OCI-LY3 (cell line): Measurements from ENCODE around the gene TCIRG1.
"Not testable (repeated sequence)": the region's sequence is repeated elsewhere in the genome, so short reads cannot be mapped to it uniquely, and the experiment has no call there.

ENCODE experiments used
- H2AFZ ChIP-seq: fragments of 200-600, 300-600 bp; shearing (Covaris generic); 2 replicates; pipeline ENCODE4 v1.6.0; 2014; ENCODE audit warnings: antibody characterized with exemption, low read depth, low read length
- H3K27ac ChIP-seq: fragments of 200-600, 300-600 bp; sonication (generic); 2 replicates; pipeline ENCODE4 v1.5.1; 2014; ENCODE audit warnings: mild to moderate bottlenecking, low read length, moderate library complexity, mixed read lengths
- H3K27me3 ChIP-seq: fragments of 200-600, 300-600 bp; sonication (generic); 2 replicates; pipeline ENCODE4 v1.6.1; 2014; ENCODE audit warnings: low read depth, low read length, mixed read lengths
- H3K36me3 ChIP-seq: fragments of 200-600, 300-600 bp; sonication (generic); replicated peaks from 2 replicates; pipeline ENCODE3; 2014; ENCODE audit warnings: low read depth, low read length, mixed read lengths
- H3K4me1 ChIP-seq: fragments of 300-600, 200-600 bp; sonication (generic); 2 replicates; pipeline ENCODE4 v1.6.1; 2014; ENCODE audit warnings: low read length, mixed read lengths
- H3K4me2 ChIP-seq: fragments of 200-600, 300-600 bp; sonication (generic); 2 replicates; pipeline ENCODE4 v1.6.1; 2014; ENCODE audit warnings: low read length, mixed read lengths
- H3K4me3 ChIP-seq: fragments of 300-600, 200-600 bp; sonication (generic); 2 replicates; pipeline ENCODE4 v1.5.1; 2014; ENCODE audit warnings: antibody characterized with exemption, mild to moderate bottlenecking, low read length, moderate library complexity
- H3K79me2 ChIP-seq: fragments of 300-600, 200-600 bp; shearing (Covaris generic); 2 replicates; pipeline ENCODE4 v1.6.1; 2014; ENCODE audit warnings: mild to moderate bottlenecking, low read length, mixed read lengths
- H3K9ac ChIP-seq: fragments of 300-600, 200-600 bp; shearing (Covaris generic); 2 replicates; pipeline ENCODE4 v1.6.0; 2014; ENCODE audit warnings: mild to moderate bottlenecking, low read length, moderate library complexity
- H3K9me3 ChIP-seq: fragments of 200-600, 300-600 bp; shearing (Covaris generic); 2 replicates; pipeline ENCODE4 v1.6.1; 2014; ENCODE audit warnings: low read length, mixed read lengths; ENCODE audit not compliant: insufficient read depth
- H4K20me1 ChIP-seq: fragments of 200-600, 300-600 bp; sonication (generic); 2 replicates; pipeline ENCODE4 v1.6.1; 2016; ENCODE audit warnings: low read length, mixed read lengths; ENCODE audit not compliant: insufficient read depth
- EZH2phosphoT487 ChIP-seq: fragments of 200-600 bp; shearing (Covaris generic); IDR thresholded peaks from 2 replicates; pipeline ENCODE4 v1.6.1; 2018; ENCODE audit warnings: antibody characterized with exemption, mixed run types, low read depth
- TF ChIP-seq, protein P1 (sequence below): fragments of 200-600, 300-600 bp; sonication (generic); IDR thresholded peaks from 2 replicates; pipeline ENCODE4 v1.5.1; 2014; ENCODE audit warnings: antibody characterized with exemption, low read length, low read depth

TCIRG1 gene, protein sequence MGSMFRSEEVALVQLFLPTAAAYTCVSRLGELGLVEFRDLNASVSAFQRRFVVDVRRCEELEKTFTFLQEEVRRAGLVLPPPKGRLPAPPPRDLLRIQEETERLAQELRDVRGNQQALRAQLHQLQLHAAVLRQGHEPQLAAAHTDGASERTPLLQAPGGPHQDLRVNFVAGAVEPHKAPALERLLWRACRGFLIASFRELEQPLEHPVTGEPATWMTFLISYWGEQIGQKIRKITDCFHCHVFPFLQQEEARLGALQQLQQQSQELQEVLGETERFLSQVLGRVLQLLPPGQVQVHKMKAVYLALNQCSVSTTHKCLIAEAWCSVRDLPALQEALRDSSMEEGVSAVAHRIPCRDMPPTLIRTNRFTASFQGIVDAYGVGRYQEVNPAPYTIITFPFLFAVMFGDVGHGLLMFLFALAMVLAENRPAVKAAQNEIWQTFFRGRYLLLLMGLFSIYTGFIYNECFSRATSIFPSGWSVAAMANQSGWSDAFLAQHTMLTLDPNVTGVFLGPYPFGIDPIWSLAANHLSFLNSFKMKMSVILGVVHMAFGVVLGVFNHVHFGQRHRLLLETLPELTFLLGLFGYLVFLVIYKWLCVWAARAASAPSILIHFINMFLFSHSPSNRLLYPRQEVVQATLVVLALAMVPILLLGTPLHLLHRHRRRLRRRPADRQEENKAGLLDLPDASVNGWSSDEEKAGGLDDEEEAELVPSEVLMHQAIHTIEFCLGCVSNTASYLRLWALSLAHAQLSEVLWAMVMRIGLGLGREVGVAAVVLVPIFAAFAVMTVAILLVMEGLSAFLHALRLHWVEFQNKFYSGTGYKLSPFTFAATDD

DNA sequence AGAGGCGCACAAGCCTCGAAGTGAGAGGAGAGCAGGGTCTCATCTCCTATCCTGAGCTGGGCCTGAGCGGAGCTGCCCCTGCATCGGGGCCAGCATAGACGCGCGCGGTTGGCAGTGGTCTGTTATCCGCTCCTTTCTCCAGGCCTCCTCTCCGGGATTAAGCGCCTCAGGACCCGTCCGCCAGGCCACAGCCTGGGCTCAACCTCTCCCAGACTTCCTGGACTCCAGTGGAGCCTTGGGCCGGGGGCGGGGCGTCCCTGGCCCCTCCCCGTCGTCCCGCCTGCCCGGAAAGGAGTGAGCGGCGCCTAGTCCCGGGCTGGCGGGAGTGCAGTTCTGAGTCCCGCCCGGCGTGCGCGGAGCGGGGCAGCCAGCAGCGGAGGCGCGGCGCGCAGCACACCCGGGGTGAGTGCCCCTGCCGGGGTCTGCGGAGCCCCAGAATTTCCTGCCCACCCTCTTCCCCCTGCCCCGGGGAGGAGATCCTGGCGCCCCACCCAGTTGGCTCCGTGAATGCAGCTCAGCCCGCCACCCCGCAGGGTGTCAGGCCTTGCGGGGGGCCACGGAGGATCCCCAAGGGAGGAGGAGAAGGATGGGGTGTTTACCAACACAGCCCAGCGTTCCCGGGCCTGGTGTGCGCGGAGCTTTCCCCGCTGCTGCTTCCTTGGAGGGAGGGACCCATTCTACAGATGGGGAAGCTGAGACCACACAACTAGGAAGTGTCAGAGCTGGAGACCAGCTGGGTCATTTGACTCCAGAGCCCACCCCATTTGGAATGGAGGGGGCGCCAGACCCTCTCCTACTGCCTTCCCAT lies at the start of gene TCIRG1:
TCIRG1 (plus strand) TSS at position 308 of the 808 bp plus-strand sequence. CDS start 2,247 bp downstream, outside the sequence.
- TF ChIP-seq, protein P1, sequence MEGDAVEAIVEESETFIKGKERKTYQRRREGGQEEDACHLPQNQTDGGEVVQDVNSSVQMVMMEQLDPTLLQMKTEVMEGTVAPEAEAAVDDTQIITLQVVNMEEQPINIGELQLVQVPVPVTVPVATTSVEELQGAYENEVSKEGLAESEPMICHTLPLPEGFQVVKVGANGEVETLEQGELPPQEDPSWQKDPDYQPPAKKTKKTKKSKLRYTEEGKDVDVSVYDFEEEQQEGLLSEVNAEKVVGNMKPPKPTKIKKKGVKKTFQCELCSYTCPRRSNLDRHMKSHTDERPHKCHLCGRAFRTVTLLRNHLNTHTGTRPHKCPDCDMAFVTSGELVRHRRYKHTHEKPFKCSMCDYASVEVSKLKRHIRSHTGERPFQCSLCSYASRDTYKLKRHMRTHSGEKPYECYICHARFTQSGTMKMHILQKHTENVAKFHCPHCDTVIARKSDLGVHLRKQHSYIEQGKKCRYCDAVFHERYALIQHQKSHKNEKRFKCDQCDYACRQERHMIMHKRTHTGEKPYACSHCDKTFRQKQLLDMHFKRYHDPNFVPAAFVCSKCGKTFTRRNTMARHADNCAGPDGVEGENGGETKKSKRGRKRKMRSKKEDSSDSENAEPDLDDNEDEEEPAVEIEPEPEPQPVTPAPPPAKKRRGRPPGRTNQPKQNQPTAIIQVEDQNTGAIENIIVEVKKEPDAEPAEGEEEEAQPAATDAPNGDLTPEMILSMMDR: no peak
- no peak for TF ChIP-seq EZH2phosphoT487
- Histone ChIP-seq H3K4me2 (peak within 1 kb of the TSS; percentile 97), H3K79me2 (peaks cover 45% of the 10 kb centered on the region), H3K4me3 (peak within 1 kb of the TSS; percentile 81), H3K4me1 (peaks cover 20% of the 10 kb centered on the region), H2AFZ (no peak within 1 kb of the TSS), H3K9me3 (no peaks in the 10 kb centered on the region), H3K9ac (peak within 1 kb of the TSS; percentile 96), H3K27ac (peak within 1 kb of the TSS; percentile 90), H3K27me3 (no peaks in the 10 kb centered on the region), H3K36me3 (peaks cover 23% of the 10 kb centered on the region), H4K20me1 (no peaks in the 10 kb centered on the region; the same call in 1 of the 2 replicates)

DNA sequence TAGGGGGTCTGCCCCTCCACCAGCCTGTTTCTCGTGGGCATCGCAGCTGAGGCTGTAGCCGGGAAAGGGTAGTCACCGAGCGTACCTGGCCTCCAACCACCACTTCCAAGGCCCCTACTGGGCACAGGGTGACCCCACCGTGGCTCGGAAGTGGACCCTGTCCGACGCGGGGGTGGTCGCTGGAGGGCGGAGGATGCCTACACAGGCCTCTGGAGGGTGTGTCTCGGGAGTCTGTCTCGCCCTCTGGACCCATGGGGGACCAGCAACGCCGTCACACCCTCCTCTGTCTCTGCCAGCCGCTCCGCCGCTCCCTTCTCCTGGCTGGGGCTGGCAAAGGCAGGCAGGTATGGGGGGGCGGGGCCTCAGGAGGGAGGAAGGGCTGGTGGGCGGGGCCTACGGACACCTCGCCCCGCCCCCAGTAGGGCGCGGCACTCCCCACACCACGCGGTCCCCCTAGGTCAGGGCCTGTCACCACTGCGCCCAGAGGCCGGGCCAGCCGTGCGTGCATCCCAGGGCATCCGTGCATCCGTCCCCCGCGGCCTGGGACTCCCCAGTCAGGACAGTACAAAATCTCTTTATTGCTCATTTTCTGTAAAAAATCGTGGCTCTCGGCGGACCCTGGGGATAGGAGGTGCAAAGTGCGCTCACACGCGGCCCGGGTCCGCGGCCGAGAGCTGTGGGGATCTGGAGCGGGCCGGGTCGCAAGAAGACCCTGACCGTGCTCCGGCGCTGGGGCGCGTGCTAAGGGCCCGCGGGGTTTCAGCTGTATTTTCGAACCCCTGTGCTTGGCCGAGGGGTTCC lies 48.1 kb upstream of the TCIRG1 start:
- not testable (repeated sequence) for H3K27ac ChIP-seq, H3K4me2 ChIP-seq, H3K36me3 ChIP-seq, H3K9ac ChIP-seq, H2AFZ ChIP-seq, H3K79me2 ChIP-seq, H3K4me1 ChIP-seq, H3K27me3 ChIP-seq, H3K4me3 ChIP-seq, H3K9me3 ChIP-seq
- H4K20me1 ChIP-seq: peaks cover 11% of the 10 kb centered on the region

DNA sequence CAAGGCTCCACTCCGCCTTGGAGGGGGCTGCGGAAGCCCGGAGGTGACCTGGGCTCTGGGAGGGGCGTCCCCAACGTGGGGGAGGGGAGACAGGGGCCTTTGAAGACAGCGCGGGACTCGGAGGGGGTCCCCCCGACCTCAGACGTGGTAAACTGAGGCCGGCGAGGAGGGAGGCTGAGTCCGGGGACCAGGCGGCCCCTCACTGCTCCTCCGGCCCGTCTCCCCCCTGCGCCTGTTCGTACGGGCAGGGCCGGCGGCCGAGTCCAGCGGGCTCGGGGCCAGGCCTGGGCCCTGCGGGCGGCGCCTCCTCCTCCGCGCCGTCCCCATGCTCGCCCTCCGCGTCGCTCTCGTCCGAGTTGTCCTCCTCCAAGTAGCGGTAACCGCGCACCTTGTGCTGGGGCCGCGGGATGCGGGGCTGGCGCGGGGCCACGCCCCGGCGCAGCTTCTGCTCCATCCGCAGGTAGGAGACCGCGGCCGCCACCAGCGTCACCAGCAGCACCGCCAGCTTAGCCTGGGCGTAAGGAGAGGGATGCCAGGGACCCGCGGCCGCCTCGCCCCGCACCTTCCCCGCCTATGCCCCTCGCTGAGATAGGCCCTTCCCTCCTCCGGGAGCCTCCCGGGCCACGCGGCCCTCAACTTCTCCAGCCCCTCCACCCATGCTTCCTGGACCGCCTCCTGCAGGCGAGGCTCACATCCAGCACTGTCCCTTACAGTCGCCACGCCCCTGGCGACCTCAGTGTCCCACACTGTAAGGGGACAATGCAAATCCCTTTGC lies 47.3 kb upstream of the TCIRG1 start:
- H3K27me3 ChIP-seq, H2AFZ ChIP-seq, H3K36me3 ChIP-seq, H3K9ac ChIP-seq, H3K79me2 ChIP-seq, H3K4me3 ChIP-seq, H3K4me2 ChIP-seq, H3K9me3 ChIP-seq, H3K27ac ChIP-seq: not testable (repeated sequence)
- Histone ChIP-seq H3K4me1 (peaks cover 12% of the 10 kb centered on the region), H4K20me1 (peaks cover 19% of the 10 kb centered on the region)

DNA sequence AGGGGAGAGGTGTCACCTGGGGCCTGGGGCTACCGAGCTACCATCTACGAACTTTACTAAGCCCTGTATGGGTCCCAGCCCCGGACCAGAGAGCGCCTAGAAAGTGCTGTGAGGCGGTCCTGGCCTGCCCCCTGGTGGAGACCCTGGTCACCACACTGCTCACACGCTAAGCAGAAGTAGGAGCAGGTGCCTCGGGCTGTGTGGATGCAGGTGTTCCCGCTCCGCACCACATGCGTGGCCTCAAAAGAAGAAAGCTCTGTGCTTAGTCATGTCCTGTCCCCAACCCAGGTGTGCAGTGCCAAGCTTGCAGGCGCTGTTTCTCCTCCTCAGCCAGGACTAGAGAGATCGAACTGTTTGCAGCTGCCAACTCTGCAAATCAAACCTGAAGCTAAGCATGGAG lies 45.0 kb upstream of the TCIRG1 start:
- TF ChIP-seq, protein P1: peak; percentile 35

DNA sequence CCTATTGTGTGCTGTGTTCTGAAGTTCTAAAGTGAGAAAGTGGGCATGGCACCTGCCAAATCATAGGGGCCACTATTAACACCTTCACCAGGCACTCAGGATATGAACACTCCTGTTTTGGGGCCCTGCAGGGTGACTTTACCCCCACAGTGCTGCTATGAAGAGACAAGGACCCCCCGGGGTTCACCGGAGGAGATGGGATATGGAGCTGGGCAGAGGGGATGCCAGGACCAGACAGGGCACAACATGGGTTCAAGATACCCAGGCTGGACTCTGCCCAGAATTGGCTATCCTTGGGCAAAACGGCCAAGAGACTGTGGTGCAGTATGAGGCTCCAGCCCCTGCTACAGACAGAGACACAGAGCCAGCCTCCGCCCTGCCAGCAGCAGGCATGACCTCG lies 44.4 kb upstream of the TCIRG1 start:
- not testable (repeated sequence) for H3K27me3 ChIP-seq, H3K9ac ChIP-seq, H3K4me3 ChIP-seq, H3K9me3 ChIP-seq, H2AFZ ChIP-seq, H3K4me2 ChIP-seq
- Histone ChIP-seq H3K27ac (peak overlapping the region; percentile 32; the same call in 1 of the 2 replicates), H3K79me2 (peaks cover 13% of the 10 kb centered on the region; the same call in 1 of the 2 replicates), H3K4me1 (peaks cover 23% of the 10 kb centered on the region), H4K20me1 (peaks cover 40% of the 10 kb centered on the region), H3K36me3 (peaks cover 35% of the 10 kb centered on the region)

More for the DNA sequence above, 45.0 kb upstream of the TCIRG1 start:
- H2AFZ ChIP-seq, H3K27me3 ChIP-seq, H3K4me3 ChIP-seq, H3K79me2 ChIP-seq, H3K4me2 ChIP-seq, H3K9ac ChIP-seq, H3K9me3 ChIP-seq: not testable (repeated sequence)
- Histone ChIP-seq H3K4me1 (peaks cover 23% of the 10 kb centered on the region), H3K27ac (peak overlapping the region; percentile 32; the same call in 1 of the 2 replicates), H4K20me1 (peaks cover 36% of the 10 kb centered on the region), H3K36me3 (peaks cover 29% of the 10 kb centered on the region)

DNA sequence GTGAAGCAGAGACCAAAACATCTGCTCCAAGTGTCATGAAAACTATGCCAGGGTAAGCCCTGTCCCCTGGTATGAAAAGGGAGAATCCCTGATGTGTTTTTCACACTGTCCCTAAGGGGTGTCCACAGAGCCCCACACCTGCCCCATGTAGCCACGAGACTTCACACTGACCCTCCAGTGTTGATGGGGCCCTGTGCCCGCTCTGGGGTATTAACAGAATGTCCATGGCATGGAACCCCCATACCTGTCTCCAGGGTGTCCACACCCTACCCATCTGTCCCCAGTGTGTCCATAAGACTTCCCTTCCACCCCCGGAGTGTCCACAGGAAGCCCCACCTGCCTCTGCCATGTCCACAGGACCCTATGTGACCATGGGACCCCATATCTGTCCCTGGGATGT lies 43.7 kb upstream of the TCIRG1 start:
- Histone ChIP-seq H4K20me1 (peaks cover 43% of the 10 kb centered on the region), H3K4me1 (peaks cover 23% of the 10 kb centered on the region), H3K36me3 (peaks cover 42% of the 10 kb centered on the region), H3K79me2 (peaks cover 20% of the 10 kb centered on the region)
- H3K27ac ChIP-seq, H3K4me2 ChIP-seq, H3K9ac ChIP-seq, H3K9me3 ChIP-seq, H3K27me3 ChIP-seq, H3K4me3 ChIP-seq, H2AFZ ChIP-seq: not testable (repeated sequence)
